ENCODE results near the gene TMEM138. TPM values are rescaled to one million over a fixed set of nuclear protein-coding genes. Genes with fewer than 3 reads are reported as not detected.

Gene TMEM138
- total RNA-seq, 1 donor from 2014 or later: 18.8 TPM

DNA sequence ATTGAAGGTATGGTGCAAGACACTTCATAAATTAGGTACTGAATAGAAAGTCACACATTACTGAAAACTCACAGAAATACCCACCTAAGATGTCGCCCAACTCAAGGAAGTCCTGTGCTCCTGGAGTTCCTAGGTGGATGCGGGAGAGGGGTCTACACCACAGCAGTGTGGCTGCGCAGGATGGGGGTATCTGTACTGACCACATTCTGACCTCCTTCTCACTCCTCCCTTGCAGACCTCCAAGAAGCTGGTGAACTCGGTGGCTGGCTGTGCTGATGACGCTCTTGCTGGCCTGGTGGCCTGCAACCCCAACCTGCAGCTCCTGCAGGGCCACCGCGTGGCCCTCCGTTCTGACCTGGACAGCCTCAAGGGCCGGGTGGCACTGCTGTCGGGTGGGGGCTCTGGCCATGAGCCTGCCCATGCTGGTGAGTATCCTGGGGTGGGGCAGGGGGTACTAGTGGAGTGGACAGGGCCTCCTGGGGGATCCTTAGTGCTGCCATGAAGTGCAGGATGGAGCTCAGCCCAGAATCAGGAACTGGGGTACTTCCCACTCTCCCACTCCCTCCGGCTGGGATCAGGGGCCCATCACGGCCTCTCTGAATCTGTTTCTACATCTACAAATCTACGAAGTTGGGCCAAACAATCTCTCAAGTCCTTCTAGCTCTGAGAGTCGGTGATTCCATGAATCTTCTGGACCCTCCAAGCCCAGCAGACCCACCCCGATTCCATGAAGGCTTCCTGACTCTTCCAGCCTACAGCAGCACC, 24.3 kb upstream of the TMEM138 start:
- H3K9me3 Mint-ChIP-seq (ENCODE audit: unreplicated experiment): no peaks in the 10 kb centered on the region
- TF ChIP-seq, protein P1, sequence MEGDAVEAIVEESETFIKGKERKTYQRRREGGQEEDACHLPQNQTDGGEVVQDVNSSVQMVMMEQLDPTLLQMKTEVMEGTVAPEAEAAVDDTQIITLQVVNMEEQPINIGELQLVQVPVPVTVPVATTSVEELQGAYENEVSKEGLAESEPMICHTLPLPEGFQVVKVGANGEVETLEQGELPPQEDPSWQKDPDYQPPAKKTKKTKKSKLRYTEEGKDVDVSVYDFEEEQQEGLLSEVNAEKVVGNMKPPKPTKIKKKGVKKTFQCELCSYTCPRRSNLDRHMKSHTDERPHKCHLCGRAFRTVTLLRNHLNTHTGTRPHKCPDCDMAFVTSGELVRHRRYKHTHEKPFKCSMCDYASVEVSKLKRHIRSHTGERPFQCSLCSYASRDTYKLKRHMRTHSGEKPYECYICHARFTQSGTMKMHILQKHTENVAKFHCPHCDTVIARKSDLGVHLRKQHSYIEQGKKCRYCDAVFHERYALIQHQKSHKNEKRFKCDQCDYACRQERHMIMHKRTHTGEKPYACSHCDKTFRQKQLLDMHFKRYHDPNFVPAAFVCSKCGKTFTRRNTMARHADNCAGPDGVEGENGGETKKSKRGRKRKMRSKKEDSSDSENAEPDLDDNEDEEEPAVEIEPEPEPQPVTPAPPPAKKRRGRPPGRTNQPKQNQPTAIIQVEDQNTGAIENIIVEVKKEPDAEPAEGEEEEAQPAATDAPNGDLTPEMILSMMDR (IDR thresholded peaks at IDR 0.05; ENCODE audit: unreplicated experiment): no peak
- H3K4me1 Mint-ChIP-seq (ENCODE audit: unreplicated experiment): peaks cover 9% of the 10 kb centered on the region
- H3K27ac Mint-ChIP-seq (ENCODE audit: unreplicated experiment): no peak overlapping the region
- peak overlapping the region; percentile 62 for H3K4me3 Mint-ChIP-seq (ENCODE audit: unreplicated experiment)
- no peak for DNase-seq (ENCODE audit: low spot score)
- peaks cover 16% of the 10 kb centered on the region for H3K36me3 Mint-ChIP-seq (ENCODE audit: low read depth, unreplicated experiment)
- H3K27me3 Mint-ChIP-seq (ENCODE audit: unreplicated experiment): peaks cover 7% of the 10 kb centered on the region

DNA sequence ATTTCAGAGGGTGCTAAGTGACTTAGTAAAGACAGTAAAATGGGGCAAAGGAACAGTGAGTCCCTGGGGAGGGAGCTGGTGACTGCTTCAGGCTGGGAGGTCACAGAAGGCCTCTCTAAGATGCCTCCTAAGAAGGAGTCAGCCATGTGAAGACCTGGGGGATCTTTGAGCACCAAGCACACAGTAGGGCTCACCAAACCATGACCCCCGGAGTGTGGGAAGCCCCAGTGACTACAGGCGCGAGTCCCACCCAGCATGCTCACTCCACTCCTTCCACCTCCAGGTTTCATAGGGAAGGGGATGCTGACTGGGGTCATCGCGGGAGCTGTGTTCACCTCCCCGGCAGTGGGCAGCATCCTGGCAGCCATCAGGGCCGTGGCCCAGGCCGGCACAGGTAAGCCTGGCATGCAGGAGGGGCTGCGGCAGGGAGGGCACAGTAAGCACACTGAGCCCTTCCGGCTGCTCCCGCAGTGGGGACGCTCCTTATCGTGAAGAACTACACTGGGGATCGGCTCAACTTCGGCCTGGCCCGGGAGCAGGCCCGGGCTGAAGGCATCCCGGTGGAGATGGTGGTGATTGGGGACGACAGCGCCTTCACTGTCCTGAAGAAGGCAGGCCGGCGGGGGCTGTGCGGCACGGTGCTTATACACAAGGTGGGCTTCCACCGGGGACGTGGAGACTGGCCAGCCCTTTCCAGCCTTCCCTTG, 23.2 kb upstream of the TMEM138 start:
- no peaks in the 10 kb centered on the region for H3K9me3 Mint-ChIP-seq (ENCODE audit: unreplicated experiment)
- peaks cover 4% of the 10 kb centered on the region for H3K27me3 Mint-ChIP-seq (ENCODE audit: unreplicated experiment)
- no peak overlapping the region for H3K4me3 Mint-ChIP-seq (ENCODE audit: unreplicated experiment)
- H3K4me1 Mint-ChIP-seq (ENCODE audit: unreplicated experiment): peaks cover 6% of the 10 kb centered on the region
- no peak for DNase-seq (ENCODE audit: low spot score)
- TF ChIP-seq, protein P1 (IDR thresholded peaks at IDR 0.05; ENCODE audit: unreplicated experiment): no peak
- H3K27ac Mint-ChIP-seq (ENCODE audit: unreplicated experiment): no peak overlapping the region
- H3K36me3 Mint-ChIP-seq (ENCODE audit: low read depth, unreplicated experiment): peaks cover 15% of the 10 kb centered on the region

DNA sequence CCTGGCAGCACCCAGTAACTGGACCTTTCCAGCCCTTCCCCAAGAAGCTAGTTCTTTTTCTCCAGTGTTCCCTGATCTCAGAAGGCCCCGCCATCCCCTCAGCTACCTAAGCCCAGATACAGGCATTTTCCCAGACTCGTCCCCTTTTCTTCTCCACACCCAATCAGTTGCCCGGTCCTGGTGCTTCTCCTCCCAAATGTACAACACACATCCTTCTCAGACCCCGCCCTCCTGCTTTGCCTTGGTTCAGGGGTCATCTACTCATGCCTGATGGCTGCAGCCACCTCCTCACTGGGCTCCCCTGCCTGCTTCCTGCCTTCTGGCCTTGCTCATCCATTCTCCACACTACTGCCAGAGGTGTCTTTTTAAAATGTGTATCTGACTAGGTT, 22.7 kb upstream of the TMEM138 start:
- H3K4me3 Mint-ChIP-seq (ENCODE audit: unreplicated experiment): no peak overlapping the region
- no peak overlapping the region for H3K27ac Mint-ChIP-seq (ENCODE audit: unreplicated experiment)
- peaks cover 16% of the 10 kb centered on the region for H3K36me3 Mint-ChIP-seq (ENCODE audit: low read depth, unreplicated experiment)

DNA sequence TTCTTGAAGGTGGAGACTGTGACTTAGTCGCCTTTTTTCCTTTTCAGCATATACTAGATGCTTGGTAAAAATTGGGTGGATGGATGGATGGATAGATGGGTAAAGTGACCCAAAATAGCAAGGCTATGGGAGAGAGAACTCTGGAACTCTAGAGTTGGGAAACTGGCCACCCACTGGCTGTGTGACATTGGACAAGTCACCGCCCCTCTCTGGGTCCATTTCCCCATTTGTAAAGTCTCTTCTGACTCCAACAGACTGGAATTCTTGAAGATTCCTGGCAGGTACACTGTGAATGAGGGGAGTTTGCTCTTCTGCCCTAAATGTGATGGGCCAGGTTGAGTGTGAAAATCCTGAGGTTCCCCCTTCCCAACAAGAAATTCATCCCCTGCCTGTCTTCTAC, 21.2 kb upstream of the TMEM138 start:
- Mint-ChIP-seq H3K4me3 (ENCODE audit: unreplicated experiment) (peak overlapping the region; percentile 5), H3K9me3 (ENCODE audit: unreplicated experiment) (no peaks in the 10 kb centered on the region), H3K27me3 (ENCODE audit: unreplicated experiment) (peaks cover 7% of the 10 kb centered on the region), H3K36me3 (ENCODE audit: low read depth, unreplicated experiment) (peaks cover 21% of the 10 kb centered on the region), H3K27ac (ENCODE audit: unreplicated experiment) (no peak overlapping the region), H3K4me1 (ENCODE audit: unreplicated experiment) (peaks cover 4% of the 10 kb centered on the region)
- no peak for DNase-seq (ENCODE audit: low spot score)
- TF ChIP-seq, protein P1 (IDR thresholded peaks at IDR 0.05; ENCODE audit: unreplicated experiment): no peak

More for the DNA sequence above, 22.7 kb upstream of the TMEM138 start:
- Mint-ChIP-seq H3K27me3 (ENCODE audit: unreplicated experiment) (peaks cover 4% of the 10 kb centered on the region), H3K4me1 (ENCODE audit: unreplicated experiment) (peaks cover 3% of the 10 kb centered on the region), H3K9me3 (ENCODE audit: unreplicated experiment) (no peaks in the 10 kb centered on the region)
- TF ChIP-seq, protein P1 (IDR thresholded peaks at IDR 0.05; ENCODE audit: unreplicated experiment): no peak
- no peak for DNase-seq (ENCODE audit: low spot score)

DNA sequence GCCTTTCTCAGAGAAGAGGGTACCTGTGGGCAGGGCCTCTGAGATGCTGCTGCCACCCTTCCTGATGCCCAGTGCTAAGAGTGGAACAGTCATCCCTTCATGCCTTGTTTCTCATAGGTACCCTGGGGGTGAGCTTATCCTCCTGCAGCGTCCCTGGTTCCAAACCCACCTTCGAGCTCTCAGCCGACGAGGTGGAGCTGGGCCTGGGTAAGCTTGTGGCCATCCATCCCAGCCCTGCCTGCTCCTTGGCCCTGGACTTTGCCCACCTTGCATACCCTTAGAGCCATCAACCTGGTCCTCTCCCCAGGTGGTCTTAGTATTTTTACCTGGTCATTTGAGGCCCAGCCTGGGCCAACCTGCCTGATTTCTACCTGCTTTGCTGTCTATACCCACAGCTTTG, 20.5 kb upstream of the TMEM138 start:
- Mint-ChIP-seq H3K36me3 (ENCODE audit: low read depth, unreplicated experiment) (peaks cover 21% of the 10 kb centered on the region), H3K27ac (ENCODE audit: unreplicated experiment) (no peak overlapping the region), H3K9me3 (ENCODE audit: unreplicated experiment) (no peaks in the 10 kb centered on the region), H3K4me1 (ENCODE audit: unreplicated experiment) (peaks cover 10% of the 10 kb centered on the region), H3K27me3 (ENCODE audit: unreplicated experiment) (peaks cover 8% of the 10 kb centered on the region), H3K4me3 (ENCODE audit: unreplicated experiment) (no peak overlapping the region)
- DNase-seq (ENCODE audit: low spot score): no peak
- TF ChIP-seq, protein P1 (IDR thresholded peaks at IDR 0.05; ENCODE audit: unreplicated experiment): no peak

Data from endothelial cell (in vitro differentiated cells).